Esophagus muscularis mucosa (tissue), 4 donors: ENCODE data around the gene XYLT2. TPM values are rescaled to one million over a fixed set of nuclear protein-coding genes. Genes with fewer than 3 reads are reported as not detected.
"Not testable (repeated sequence)": the region's sequence is repeated elsewhere in the genome, so short reads cannot be mapped to it uniquely, and the experiment has no call there.

Source experiments
- DNase-seq: peaks from one replicate; pipeline ENCODE4 v3.0.0-alpha.2; 2017; ENCODE audit errors: extremely low spot score
- H3K27ac ChIP-seq, 4 donors: fragments of 200-600 bp; sonication (generic); replicated peaks in 1 of 4; 1 replicate in 3 of 4; 2 replicates in 1 of 4; pipeline ENCODE4 v1.5.1; 2016 to 2019; ENCODE audit warnings: mild to moderate bottlenecking in 1 of 4
- H3K27me3 ChIP-seq, 4 donors: fragments of 200-600 bp; sonication (generic); one replicate each; pipeline versions ENCODE4 v1.5.1 to v1.6.0; 2016 to 2019
- H3K36me3 ChIP-seq, 4 donors: fragments of 200-600 bp; sonication (generic); one replicate each; pipeline ENCODE4 v1.5.1; 2016 to 2019
- H3K4me1 ChIP-seq, 4 donors: fragments of 200-600 bp; sonication (generic); one replicate each; pipeline ENCODE4 v1.5.1; 2016 to 2019
- H3K4me3 ChIP-seq, 4 donors: fragments of 200-600 bp; sonication (generic); 1 replicate in 2 of 4; 2 replicates in 2 of 4; pipeline ENCODE4 v1.5.1; 2016 to 2019; ENCODE audit warnings: mild to moderate bottlenecking in 4 of 4, moderate library complexity in 1 of 4
- H3K9me3 ChIP-seq, 4 donors: fragments of 200-600 bp; sonication (generic); 1 replicate in 3 of 4; 2 replicates in 1 of 4; pipeline ENCODE4 v1.5.1; 2016 to 2019
- CTCF ChIP-seq, 3 experiments: fragments of 200-600 bp in 2 of 3; fragments of 450-650 bp in 1 of 3; sonication (generic) in 2 of 3; IDR thresholded peaks; one replicate each; pipeline ENCODE4 v1.5.1; 2017 to 2019; ENCODE audit warnings: antibody characterized with exemption in 3 of 3, mild to moderate bottlenecking in 2 of 3, moderate library complexity in 1 of 3
- EP300 ChIP-seq: sonication (generic); formaldehyde crosslinking; IDR thresholded peaks from one replicate; pipeline ENCODE4 v1.6.1; 2017; ENCODE audit warnings: antibody characterized with exemption
- POLR2A ChIP-seq: fragments of 450-650 bp; IDR thresholded peaks from one replicate; pipeline ENCODE4 v1.6.1; 2017; ENCODE audit warnings: antibody characterized with exemption, moderate library complexity, mild to moderate bottlenecking, low read depth
- POLR2AphosphoS5 ChIP-seq, 2 donors: sonication (generic); formaldehyde crosslinking; IDR thresholded peaks; one replicate each; pipeline ENCODE4 v1.6.1; 2017; ENCODE audit warnings: antibody characterized with exemption in 2 of 2
- WGBS: methylation state at CpG from one replicate; pipeline ENCODE4 v1.1.5; 2018; 5-methylcytosine and 5-hydroxymethylcytosine counted together
- intact Hi-C: fragments of 100-400 bp; cut with DNase I; formaldehyde crosslinking; loops from one replicate; pipeline ENCODE4 v1.15.1; 2023
- total RNA-seq, 4 donors: library from RNA; depleted of rRNA; stranded (reverse); fragments of >200 nt; gene quantifications; one replicate each; pipeline versions ENCODE4 v1.1.0 to v1.2.1, GENCODE V29; 2016

Gene XYLT2
- total RNA-seq, result 10 to 100 TPM; 12.8 to 29.8 (median 26.0) TPM

- peaks cover 25 to 37% (median 37%) of the 10 kb centered on the region in 4 donors for H3K4me1 ChIP-seq
- no peaks in the 10 kb centered on the region for H3K36me3 ChIP-seq
- no peak for DNase-seq
- intact Hi-C loops, result no loop called here
- H3K27me3 ChIP-seq, result no peaks in the 10 kb centered on the region
- peak; percentile 48 to 75 for TF ChIP-seq POLR2AphosphoS5 (IDR thresholded peaks at IDR 0.05)
- TF ChIP-seq POLR2A, result no peak
- TF ChIP-seq EP300, result no peak
- no peak for TF ChIP-seq CTCF (IDR thresholded peaks at IDR 0.05)
- peak within 1 kb of the TSS; percentile 78 to 99 (median 82) for H3K4me3 ChIP-seq
- H3K9me3 ChIP-seq, result no peaks in the 10 kb centered on the region
- H3K27ac ChIP-seq, result peak within 1 kb of the TSS; percentile 69 to 79 (median 73)
- WGBS, result 0% methylated on average over 5 of the region's 87 CpGs
These were observed at the start of gene XYLT2 for GRCh38 chr17:50345432-50346312. TSS of gene XYLT2 (plus strand) at chr17:50346126. CDS start at chr17:50346141, 15 bp downstream.

DNA sequence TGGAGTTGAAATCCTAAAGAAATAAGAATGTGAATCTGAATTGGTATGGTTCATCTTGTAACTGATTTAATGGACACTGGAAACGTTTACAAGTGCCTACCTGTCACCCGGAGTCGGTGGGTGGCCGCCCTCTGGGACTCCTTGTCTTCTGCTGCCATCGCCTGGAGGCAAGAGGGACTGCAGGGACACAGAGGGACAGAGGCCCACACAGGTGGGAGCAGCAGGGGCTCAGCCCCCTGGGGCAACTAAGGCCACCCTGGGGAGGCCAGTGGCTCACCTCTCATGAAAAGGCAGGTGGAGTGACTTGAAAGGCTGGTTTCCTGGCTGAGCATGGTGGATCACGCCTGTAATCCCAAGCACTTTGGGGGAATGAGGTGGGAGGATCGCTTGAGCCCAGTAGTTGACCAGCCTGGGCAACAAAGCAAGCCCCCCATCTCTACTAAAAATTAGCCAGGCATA lies 48.5 kb upstream of the XYLT2 start:
- Histone ChIP-seq H3K36me3 (no peaks in the 10 kb centered on the region), H3K4me3 (no peak overlapping the region), H3K4me1 (peaks cover 0 to 4% (median 2%) of the 10 kb centered on the region in 4 donors), H3K9me3 (no peaks in the 10 kb centered on the region), H3K27ac (no peak overlapping the region), H3K27me3 (no peaks in the 10 kb centered on the region)
- DNase-seq, result no peak
- WGBS, result 18% methylated on average over 7 of the region's 7 CpGs
- intact Hi-C loops, result loop anchor here (1.0 to 5.0 kb wide), 2 partner anchors 97 to 205 kb away; no protein-coding TSS in a partner anchor
- TF ChIP-seq POLR2AphosphoS5 (IDR thresholded peaks at IDR 0.05), result peak in 1 of 2 donors; percentile 35
- no peak for TF ChIP-seq EP300
- peak in 2 of 3 experiments; percentile 91 to 99 for TF ChIP-seq CTCF (IDR thresholded peaks at IDR 0.05)
- no peak for TF ChIP-seq POLR2A

DNA sequence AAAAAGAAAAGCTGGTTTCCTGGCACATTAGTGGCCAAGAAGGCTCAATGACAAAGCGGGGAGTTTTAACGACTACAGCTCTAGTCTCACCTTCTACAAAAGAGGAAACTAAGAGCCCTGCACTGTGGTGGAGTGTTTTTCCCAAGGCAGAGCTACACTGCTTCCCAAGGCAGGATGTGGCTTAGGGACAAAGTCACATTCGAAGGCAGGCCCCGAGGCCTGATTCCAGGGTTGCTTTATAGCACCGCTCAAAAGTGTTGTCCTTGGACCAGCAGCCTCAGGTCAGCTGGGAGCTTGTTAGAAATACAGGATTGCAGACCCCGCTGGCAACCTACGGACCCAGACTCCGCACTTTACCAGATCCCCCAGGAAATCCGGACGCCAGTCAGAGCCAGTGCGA lies 47.9 kb upstream of the XYLT2 start:
- TF ChIP-seq POLR2AphosphoS5 (IDR thresholded peaks at IDR 0.05) (no peak), EP300 (no peak), POLR2A (no peak), CTCF (IDR thresholded peaks at IDR 0.05) (no peak)
- H3K27ac ChIP-seq, result no peak overlapping the region
- WGBS, result 75% methylated on average over 11 of the region's 11 CpGs
- H3K9me3 ChIP-seq, result no peaks in the 10 kb centered on the region
- no peaks in the 10 kb centered on the region for H3K27me3 ChIP-seq
- H3K4me1 ChIP-seq, result peaks cover 0 to 4% (median 2%) of the 10 kb centered on the region in 4 donors
- H3K36me3 ChIP-seq, result no peaks in the 10 kb centered on the region
- DNase-seq, result no peak
- intact Hi-C loops, result loop anchor here (5.0 kb wide), 1 partner anchor 206 kb away; no protein-coding TSS in a partner anchor
- H3K4me3 ChIP-seq, result no peak overlapping the region

DNA sequence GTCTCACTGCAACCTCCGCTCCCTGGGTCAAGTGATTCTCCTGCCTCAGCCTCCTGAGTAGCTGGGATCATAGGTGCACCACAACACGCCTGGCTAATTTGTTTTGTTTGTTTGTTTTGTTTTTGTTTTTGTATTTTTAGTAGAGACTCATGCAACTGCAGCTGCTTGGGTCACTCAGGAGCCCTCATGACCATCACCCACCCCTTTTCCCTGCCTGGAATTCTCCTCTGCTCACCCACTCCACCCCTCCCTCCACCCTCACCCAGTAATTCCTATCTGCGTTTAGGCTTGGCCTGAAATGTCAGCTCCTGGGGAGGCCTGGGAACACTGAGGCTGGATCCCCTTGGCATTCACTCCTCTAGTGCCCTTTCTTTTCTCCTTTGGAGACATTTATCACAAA lies 46.1 kb upstream of the XYLT2 start:
- H3K36me3 ChIP-seq, result no peaks in the 10 kb centered on the region
- no peak for TF ChIP-seq EP300
- TF ChIP-seq POLR2AphosphoS5 (IDR thresholded peaks at IDR 0.05), result no peak
- TF ChIP-seq CTCF (IDR thresholded peaks at IDR 0.05), result no peak
- TF ChIP-seq POLR2A, result no peak
- H3K27me3 ChIP-seq, result no peaks in the 10 kb centered on the region
- no peaks in the 10 kb centered on the region for H3K9me3 ChIP-seq
- intact Hi-C loops, result loop anchor here (5.0 kb wide), 1 partner anchor 207 kb away; no protein-coding TSS in a partner anchor
- DNase-seq, result no peak
- peaks cover 0 to 11% (median 8%) of the 10 kb centered on the region in 4 donors for H3K4me1 ChIP-seq
- no peak overlapping the region for H3K27ac ChIP-seq
- H3K4me3 ChIP-seq, result no peak overlapping the region
- 69% methylated on average over 3 of the region's 3 CpGs for WGBS

DNA sequence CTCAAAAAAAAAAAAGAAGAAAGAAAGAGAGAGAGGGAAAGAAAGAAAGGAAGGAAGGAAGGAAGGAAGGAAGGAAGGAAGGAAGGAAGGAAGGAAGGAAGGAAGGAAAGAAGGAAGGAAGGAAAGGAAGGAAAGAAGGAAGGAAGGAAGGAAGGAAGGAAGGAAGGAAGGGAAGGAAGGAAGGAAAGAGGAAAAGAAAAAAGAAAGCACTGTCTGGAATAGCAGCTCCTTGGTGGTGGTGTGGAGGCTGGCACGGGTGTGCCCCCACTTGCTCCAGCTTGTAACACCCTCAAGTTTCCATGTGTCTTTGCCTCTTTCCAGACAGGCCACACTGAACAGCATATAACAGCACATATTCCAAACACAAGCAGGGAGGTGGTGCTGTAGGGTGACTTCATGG lies 45.1 kb upstream of the XYLT2 start:
- H3K4me1 ChIP-seq, result peaks cover 0 to 19% (median 17%) of the 10 kb centered on the region in 4 donors
- H3K9me3 ChIP-seq, H3K36me3 ChIP-seq, H3K27me3 ChIP-seq, H3K27ac ChIP-seq, H3K4me3 ChIP-seq, intact Hi-C loops, DNase-seq: not testable (repeated sequence)
- 71% methylated on average over 1 of the region's 1 CpG for WGBS
